ENCODE results near the gene KCNJ15.

GRCh38 chr21:38297194-38297631 is 40.4 kb downstream of the KCNJ15 start:
- TF ChIP-seq CTCF (IDR thresholded peaks at IDR 0.05) (no peak), POLR2A (IDR thresholded peaks at IDR 0.05) (no peak)

Measured in Peyer's patch (tissue), 4 donors.